ENCODE measurements around the gene ATP6V1F. TPM values are rescaled to one million over a fixed set of nuclear protein-coding genes. Genes with fewer than 3 reads are reported as not detected.
A peak's percentile ranks its signal among the peaks of the same experiment; 100 is the strongest.

Gene ATP6V1F, protein sequence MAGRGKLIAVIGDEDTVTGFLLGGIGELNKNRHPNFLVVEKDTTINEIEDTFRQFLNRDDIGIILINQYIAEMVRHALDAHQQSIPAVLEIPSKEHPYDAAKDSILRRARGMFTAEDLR
- 103 and 130 TPM in 2 replicates for total RNA-seq (2014; rRNA removed; shearing (Covaris generic))

DNA sequence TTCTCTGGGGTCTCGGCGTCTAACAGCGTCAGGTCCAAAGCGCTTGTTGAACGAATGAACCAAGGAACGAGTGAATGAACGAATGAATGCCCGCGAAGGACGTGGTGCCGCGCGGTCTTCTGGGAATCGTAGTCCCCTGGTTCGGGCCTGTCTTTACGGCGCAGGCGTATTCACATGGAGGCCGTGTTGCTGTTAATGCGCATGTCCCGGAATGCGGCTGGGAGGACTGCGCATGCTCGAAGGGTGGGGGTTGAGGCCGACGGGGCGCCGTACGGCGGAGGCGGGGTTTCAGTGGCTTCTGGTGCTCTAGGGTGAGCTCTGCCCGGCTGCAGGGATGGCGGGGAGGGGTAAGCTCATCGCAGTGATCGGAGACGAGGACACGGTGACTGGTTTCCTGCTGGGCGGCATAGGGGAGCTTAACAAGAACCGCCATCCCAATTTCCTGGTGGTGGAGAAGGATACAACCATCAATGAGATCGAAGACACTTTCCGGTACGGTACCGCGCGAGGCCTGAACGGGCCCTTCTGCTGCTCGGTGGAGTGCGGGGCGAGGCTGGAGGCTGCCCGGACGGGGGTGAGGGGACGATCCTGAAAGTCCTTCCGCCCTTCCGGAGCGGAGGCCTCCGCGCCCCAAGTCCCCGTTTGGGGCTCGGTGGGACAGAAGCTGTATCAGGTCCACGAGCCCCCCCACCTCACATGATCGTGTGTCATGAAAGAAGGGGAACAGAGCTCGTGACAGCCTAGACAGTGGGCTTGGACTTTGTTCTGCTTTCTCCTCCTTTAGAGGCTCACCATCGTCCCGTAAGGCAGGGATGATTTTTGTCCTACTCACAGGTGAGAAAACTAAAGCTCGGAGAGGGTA, at the start of gene ATP6V1F:
Gene ATP6V1F, plus strand, starts transcription at position 286 of the 862 bp plus-strand sequence. Its CDS starts 49 bp downstream, at position 335.
- peak; percentile 100 for DNase-seq (ENCODE audit: low read depth)

GRCh38 chr7:128814499-128814898, 48.2 kb upstream of the ATP6V1F start:
- no peak for DNase-seq (ENCODE audit: low read depth)

DNA sequence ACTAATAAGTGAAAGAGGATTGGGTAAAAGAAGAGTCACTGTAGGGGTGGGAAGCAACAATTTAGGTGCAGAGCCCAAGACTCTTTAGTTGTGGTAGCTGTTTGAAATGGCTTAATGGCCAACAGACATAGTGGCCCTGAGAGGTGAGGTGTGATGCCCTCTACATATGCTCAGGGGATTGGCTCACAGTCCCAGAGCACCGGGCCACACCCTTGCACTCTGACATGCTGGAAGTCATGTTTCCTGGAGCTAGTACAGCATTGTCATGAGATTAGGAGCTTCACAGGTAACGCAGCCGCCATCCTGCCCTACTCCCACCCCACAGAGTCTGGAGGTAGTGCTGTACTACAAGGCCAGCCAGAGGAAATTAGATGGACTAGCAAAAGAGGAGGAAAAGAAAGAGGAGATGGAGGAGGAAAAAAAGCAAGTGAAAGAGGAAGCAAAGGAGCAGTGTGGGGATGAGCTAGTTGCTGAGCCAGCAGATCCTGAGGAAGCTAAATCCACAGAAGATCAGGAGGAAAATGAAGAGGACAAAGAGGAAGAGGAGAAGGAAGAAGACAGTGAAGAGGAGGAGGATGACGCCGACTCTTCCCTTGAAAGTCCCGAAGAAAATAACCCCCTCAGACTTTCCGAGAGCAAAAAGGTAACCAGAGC, 47.2 kb upstream of the ATP6V1F start:
- DNase-seq (ENCODE audit: low read depth), result no peak

- DNase-seq (ENCODE audit: low read depth), result no peak
Measured at GRCh38 chr7:128818694-128819093, 44.0 kb upstream of the ATP6V1F start.

- no peak for DNase-seq (ENCODE audit: low read depth)
Measured at GRCh38 chr7:128821724-128822123, 40.9 kb upstream of the ATP6V1F start.

DNA sequence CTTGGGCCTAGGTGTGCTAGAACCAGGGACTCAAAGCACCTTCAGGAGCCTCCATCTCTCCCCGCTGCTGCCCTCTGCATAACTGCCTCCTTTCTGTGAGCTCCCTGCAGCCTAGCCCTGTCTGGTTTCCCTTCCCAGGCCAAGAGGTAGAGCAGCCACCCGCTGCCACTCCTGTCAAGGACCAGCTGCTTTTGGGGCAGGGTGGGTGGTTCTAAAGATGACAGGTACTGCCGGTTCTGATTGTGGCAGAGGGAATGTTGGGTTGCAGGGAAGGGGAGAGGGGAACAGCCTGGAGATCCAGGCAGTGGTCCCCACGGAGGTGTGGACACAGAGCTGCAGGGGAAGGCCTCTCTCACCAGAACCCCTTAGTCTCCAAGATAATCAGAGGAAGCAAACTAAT, 36.1 kb upstream of the ATP6V1F start:
- DNase-seq (ENCODE audit: low read depth), result no peak

DNA sequence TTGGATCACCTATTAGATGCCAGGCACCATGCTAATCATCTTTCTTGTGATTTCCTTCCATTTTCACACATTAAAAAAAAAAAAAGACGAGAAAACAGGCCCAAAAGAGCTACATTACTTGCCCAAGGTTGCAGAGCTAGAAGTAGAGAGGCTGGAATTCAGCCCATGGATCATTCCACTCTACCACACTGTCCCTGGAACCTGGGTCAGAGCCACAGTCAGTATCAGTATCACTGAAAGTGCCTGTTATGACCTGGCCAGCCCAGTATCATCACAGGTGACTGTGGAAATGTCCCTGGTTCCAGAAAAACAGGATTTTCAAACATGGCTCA, 35.8 kb upstream of the ATP6V1F start:
- no peak for DNase-seq (ENCODE audit: low read depth)

DNA sequence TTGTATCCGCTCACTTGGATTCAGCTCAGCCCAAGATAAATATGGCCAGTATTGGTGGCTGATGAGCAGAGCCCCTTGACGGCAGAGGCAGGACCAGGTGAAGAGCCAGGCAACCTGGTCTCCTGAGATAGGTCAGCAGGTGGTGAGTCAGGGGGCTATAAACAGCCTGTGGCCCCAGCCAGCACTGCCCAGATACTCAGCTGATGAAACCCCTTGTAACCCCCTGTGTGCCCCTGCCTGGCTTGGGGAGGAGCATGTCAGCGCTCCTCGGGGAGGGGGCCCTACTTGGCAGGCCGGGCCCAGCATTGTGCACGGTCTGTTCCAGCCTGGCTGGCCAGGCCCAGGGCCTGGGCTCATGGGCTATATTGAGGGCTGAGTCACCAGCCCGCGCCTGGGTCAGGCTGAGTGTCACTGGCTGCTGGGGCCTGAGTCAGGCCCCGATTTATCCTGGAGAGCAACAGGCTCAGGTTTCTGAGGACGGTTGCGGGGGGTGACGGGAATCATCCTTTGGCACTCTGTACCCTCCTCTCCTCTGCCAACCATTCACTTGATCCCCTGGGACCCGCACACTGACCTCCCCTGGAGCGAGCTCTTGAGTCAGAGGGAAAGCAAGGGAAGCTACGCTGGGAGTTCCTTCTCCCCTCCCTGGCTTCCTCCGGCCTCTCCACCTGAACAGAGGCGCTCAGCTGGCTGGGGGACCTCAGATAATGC, 35.3 kb upstream of the ATP6V1F start:
- peak; percentile 98 for DNase-seq (ENCODE audit: low read depth)

GRCh38 chr7:128827971-128828711, 34.5 kb upstream of the ATP6V1F start:
- DNase-seq (ENCODE audit: low read depth), result peak; percentile 91

- peak; percentile 91 for DNase-seq (ENCODE audit: low read depth)
Measured at GRCh38 chr7:128829391-128830166, 33.1 kb upstream of the ATP6V1F start.

GRCh38 chr7:128830231-128831177, 32.2 kb upstream of the ATP6V1F start, which contains the start of gene FLNC:
FLNC (plus strand) TSS chr7:128830406; CDS start chr7:128830638, 232 bp downstream.
- peak; percentile 74 for DNase-seq (ENCODE audit: low read depth)

- peak; percentile 92 for DNase-seq (ENCODE audit: low read depth)
Measured at GRCh38 chr7:128831178-128831993, 31.3 kb upstream of the ATP6V1F start.

GRCh38 chr7:128831994-128832879, 30.4 kb upstream of the ATP6V1F start:
- DNase-seq (ENCODE audit: low read depth), result peak; percentile 80

DNA sequence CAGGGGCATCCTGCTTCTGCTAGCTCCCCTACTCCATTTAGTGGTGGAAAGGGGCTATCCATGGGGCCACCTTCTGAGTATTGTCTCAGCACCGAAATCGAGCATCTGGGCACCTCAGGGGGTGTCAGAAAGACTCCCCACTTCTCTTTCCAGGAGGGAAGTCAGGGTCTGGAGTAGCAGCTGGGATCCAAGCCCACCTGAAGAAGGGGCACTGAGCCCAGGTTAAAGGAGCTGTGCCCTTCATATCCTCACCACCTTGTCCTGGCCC, 29.8 kb upstream of the ATP6V1F start:
- DNase-seq (ENCODE audit: low read depth), result no peak

GRCh38 chr7:128833148-128833945, 29.3 kb upstream of the ATP6V1F start:
- DNase-seq (ENCODE audit: low read depth), result peak; percentile 91

- no peak for DNase-seq (ENCODE audit: low read depth)
Measured at GRCh38 chr7:128833946-128834325, 28.7 kb upstream of the ATP6V1F start.

- DNase-seq (ENCODE audit: low read depth), result no peak
Measured at GRCh38 chr7:128835231-128835751, 27.4 kb upstream of the ATP6V1F start.

Data from Daoy (cell line).